HG02763 (cell line): ENCODE data around the gene SECISBP2.
"Not testable (repeated sequence)": the region's sequence is repeated elsewhere in the genome, so short reads cannot be mapped to it uniquely, and the experiment has no call there.

Experiments used
- ATAC-seq: cut with Tn5 transposase; IDR thresholded peaks from one replicate; pipeline ENCODE4 v1.9.1; 2021; ENCODE audit warnings: mild to moderate bottlenecking, moderate library complexity; ENCODE audit not compliant: unreplicated experiment

Gene SECISBP2, protein sequence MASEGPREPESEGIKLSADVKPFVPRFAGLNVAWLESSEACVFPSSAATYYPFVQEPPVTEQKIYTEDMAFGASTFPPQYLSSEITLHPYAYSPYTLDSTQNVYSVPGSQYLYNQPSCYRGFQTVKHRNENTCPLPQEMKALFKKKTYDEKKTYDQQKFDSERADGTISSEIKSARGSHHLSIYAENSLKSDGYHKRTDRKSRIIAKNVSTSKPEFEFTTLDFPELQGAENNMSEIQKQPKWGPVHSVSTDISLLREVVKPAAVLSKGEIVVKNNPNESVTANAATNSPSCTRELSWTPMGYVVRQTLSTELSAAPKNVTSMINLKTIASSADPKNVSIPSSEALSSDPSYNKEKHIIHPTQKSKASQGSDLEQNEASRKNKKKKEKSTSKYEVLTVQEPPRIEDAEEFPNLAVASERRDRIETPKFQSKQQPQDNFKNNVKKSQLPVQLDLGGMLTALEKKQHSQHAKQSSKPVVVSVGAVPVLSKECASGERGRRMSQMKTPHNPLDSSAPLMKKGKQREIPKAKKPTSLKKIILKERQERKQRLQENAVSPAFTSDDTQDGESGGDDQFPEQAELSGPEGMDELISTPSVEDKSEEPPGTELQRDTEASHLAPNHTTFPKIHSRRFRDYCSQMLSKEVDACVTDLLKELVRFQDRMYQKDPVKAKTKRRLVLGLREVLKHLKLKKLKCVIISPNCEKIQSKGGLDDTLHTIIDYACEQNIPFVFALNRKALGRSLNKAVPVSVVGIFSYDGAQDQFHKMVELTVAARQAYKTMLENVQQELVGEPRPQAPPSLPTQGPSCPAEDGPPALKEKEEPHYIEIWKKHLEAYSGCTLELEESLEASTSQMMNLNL

DNA sequence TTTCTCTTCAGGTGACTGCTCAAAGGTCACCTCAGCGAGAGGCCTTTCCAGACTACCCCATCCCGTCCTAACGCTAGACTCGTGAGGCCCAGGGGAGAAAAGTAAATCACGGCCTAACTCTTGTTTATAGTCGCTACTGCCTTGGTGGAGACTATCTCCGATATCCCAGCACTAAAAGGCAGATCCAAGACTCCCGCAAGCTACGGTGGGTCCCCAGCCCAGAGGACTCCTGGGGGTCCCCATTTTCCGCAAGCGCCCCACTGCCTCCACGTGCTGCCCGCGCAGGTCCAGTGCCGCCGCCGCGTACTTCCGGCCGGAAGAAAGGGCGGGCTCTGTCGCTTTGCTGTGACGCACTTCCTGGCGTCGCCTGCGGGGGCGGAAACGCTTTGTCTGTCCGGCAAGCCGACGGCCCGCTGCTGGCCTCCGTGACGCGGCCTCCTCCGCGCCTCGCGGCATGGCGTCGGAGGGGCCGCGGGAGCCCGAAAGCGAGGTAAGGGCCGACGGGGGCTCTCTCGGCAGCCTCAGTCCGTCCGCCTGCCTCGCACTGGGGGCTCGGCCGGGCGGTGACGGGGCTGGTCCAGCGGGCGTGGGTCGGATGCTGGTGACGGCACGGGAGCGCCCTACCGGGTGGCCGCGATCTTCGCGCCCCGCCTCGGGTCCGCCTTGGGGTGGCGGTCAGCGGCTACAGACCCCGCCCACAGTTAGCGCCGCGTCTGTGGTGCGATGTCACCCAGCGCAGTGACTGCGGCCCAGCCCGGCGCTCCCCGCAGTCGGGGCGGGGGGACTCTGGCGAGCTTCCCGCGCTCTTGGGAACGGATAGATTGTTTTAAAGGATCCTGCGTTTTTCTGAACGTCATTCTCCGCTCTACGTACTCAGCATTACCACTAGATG, at the start of gene SECISBP2:
TSS of gene SECISBP2 (plus strand) at position 378 of the 892 bp plus-strand sequence. CDS start at position 455, 77 bp downstream.
- peak; percentile 89 for ATAC-seq

DNA sequence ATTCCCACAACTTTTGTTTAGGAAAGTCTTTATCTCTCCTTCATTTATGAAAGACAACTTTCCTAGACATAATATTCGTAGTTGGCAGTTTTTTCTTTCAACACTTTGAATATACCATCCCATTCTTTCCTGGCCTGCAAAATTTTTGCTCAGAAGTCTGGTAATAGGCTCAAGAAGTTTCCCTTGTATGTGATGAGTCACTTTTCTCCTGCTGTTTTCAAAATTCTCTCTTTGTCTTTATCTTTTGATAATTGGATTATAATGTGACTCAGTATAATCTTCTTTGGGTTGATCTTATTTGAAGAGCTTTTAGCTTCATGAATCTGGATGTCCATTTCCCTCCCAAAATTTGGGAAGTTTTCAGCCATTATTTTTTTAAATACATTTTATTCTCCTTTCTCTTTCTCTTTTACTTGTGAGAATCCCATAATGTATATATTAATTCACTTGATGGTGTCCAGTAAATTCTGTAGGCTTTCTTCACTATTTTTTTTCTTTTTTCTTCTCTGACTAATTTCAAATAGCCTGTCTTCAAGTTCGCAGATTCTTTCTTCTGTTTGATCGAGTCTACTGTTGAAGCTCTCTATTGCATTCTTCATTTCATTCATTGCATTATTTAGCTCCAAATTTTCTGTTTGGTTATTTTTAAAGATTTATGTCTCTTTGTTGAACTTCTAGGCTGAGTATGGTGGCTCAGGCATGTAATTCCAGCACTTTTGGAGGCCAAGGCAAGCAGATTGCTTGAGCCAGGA, 44.6 kb upstream of the SECISBP2 start:
- ATAC-seq, result no peak

- ATAC-seq, result no peak
Observed at GRCh38 chr9:89274838-89275237, 43.5 kb upstream of the SECISBP2 start.

GRCh38 chr9:89276040-89276439, 42.3 kb upstream of the SECISBP2 start:
- ATAC-seq, result not testable (repeated sequence)

DNA sequence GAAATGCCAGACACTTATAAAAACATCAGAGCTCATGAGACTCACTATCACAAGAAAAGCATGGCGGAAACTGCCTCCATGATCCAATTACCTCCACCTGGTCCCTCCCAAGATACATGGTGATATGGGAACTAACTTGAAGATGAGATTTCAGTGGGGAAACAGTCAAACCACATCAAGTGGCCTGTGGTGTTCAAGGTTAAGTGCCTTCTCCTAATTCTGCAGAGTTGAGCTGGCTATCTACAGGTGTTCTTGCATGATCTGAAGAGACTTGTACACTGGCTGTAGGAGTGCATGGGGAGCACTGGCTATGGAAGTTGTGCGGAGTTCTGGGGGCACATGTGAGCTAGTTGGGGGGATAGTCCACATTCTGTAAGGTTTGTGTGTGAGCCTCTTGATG, 41.3 kb upstream of the SECISBP2 start:
- ATAC-seq, result no peak

DNA sequence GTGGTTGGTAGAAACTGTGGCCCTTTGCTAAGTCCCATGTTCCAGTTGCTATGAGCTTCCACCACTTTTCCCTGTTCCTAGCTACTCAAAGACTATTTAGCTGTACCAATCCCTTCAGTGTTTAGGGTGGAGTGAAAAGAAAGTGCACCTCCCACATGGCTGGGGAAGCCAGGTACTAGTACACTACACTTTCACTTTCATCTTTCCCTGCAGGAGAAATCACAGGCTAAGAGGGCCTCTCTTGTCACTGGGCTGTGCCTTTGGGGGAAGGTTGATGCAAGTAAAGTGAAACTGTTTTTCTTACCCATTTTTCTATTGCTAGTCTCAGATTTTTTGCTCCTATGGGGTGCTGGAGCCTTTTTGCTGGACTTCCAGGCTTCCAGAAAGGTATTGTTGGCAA, 40.8 kb upstream of the SECISBP2 start:
- no peak for ATAC-seq

DNA sequence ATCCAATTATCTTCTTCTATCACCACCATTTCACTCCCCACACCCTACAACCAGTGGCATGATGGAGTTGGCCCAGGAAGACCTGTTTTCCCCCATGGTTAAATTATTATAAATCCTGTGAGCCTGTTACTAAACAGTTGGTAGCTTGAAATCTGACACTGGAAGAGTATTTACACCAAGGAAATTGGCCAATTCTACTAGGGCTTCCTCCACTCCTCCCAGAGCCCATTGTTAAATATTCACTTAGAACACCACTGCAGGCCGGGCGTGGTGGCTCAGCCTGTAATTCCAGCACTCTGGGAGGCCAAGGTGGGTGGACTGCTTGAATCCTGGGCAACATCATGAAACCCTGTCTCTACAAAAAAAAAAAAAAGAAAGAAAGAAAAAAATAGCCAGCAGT, 39.7 kb upstream of the SECISBP2 start:
- ATAC-seq, result no peak

GRCh38 chr9:89278997-89279739, 39.1 kb upstream of the SECISBP2 start:
- no peak for ATAC-seq

DNA sequence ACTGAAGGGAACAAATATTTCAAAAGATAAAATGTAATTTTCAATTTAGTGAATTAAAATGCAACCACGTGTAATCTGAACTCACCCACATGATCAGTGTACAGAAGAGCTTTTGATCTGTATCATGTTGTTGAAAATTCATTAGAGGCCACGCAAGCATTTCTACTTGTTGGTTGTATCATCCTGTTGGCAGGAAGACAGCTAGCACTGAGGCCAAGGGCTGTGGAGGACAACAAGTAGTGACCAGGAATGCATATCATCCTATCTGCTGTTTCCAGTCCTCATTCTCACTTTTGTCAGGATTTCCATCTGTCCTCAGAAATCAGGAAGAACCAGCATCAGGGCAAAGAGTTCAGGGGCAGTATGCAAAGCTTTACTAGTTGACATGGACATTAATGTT, 37.2 kb upstream of the SECISBP2 start:
- ATAC-seq, result no peak

- not testable (repeated sequence) for ATAC-seq
Observed at GRCh38 chr9:89282248-89282968, 35.9 kb upstream of the SECISBP2 start.

DNA sequence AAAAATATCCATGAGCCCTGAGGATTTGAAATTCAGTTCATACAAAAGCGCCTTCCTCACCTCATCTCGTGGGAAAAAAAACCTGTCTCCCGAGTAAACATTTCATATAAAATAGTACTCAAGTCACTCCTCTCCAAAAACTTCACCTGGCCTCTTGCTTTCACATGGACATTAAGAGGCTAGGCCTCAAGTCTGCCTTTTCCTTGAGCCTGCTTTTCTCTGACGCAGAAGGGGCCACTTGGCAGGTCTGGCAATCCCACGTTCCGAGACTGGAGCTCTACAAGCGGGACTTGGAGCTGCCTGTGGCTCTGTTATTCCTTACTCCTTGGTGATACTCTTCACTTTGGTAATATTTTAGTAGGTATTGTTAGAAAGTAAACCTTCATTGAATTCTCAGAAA, 34.2 kb upstream of the SECISBP2 start:
- no peak for ATAC-seq

GRCh38 chr9:89291741-89292140, 26.6 kb upstream of the SECISBP2 start:
- no peak for ATAC-seq

GRCh38 chr9:89293014-89293413, 25.3 kb upstream of the SECISBP2 start:
- no peak for ATAC-seq

- ATAC-seq, result no peak
Observed at GRCh38 chr9:89295400-89295799, 22.9 kb upstream of the SECISBP2 start.

DNA sequence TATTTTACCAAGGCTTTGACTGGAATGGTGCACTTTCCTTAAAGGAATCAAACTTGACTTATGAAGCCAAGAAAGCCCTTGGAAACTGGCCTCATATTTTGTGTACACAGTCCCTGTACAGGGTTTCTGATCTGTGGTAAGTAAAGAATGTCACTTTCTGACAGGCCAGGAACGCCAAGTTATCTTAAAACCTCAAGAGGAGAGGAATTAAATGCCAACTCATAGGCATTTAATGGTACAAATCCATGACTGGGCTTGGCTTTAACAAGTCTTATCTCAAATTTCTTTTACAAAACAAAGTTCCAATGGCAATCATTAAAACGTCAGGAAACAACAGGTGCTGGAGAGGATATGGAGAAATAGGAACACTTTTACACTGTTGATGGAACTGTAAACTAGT, 16.3 kb upstream of the SECISBP2 start:
- not testable (repeated sequence) for ATAC-seq

- no peak for ATAC-seq
Observed at GRCh38 chr9:89304020-89304833, 14.1 kb upstream of the SECISBP2 start.

- no peak for ATAC-seq
Observed at GRCh38 chr9:89304834-89305188, 13.5 kb upstream of the SECISBP2 start.

DNA sequence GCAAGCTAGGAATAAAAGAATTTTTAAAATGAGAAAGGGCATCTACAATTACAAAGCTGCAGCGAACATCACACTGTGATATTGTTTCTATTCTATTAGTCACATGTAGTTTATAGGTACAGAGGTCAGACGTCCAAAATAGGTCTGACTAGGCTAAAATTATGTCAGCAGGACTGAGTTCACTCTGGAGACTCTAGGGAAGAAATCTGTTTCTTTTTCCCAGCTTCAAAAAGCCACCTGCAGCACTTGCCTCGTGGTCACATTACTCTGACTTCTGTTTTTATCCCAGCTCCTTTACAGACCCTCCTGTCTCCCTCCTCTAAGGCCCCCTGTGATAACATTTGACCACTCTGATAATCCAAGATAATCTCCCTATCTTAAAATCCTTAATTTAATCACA, 12.4 kb upstream of the SECISBP2 start:
- no peak for ATAC-seq
